Adrenal gland (tissue), 5 donors: ENCODE measurements around the gene PRSS56.

Experiments used
- POLR2A ChIP-seq, 2 donors: fragments of 450-650 bp; IDR thresholded peaks; one replicate each; pipeline ENCODE4 v1.6.1; 2017; ENCODE audit warnings: antibody characterized with exemption in 2 of 2, mild to moderate bottlenecking in 2 of 2, moderate library complexity in 1 of 2
- TF ChIP-seq, protein P1 (sequence below), 6 experiments: fragments of 450-650 bp in 4 of 6; fragments of 200-600 bp in 2 of 6; sonication (generic) in 1 of 6; IDR thresholded peaks; 1 replicate in 5 of 6; 2 replicates in 1 of 6; pipeline versions ENCODE4 v1.5.1 to v1.8.0; 2016 to 2021; ENCODE audit warnings: antibody characterized with exemption in 6 of 6, mild to moderate bottlenecking in 2 of 6, moderate library complexity in 1 of 6
- donor health status: DM: no; HTN: no; CAD: no.

DNA sequence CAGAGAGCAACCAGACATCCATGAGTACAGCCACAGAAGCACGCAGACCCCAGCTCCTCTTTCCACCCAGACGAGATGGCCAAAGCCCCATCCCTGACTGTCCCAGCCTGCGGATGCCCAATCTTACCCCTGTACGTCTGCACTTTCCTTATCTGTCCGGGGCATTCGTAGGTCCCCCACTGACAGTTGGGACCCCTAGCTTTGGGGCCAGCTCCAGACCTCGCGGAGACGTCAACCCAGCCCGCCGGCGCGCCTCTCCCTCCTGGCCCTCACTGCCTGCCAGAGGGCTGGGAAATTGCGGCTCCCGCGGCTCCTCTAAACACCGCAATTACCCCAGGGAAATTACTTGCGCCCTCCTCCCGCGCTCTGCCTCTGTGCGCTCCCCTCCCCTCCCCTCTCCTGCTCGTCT lies 34.8 kb upstream of the PRSS56 start:
- TF ChIP-seq, protein P1, sequence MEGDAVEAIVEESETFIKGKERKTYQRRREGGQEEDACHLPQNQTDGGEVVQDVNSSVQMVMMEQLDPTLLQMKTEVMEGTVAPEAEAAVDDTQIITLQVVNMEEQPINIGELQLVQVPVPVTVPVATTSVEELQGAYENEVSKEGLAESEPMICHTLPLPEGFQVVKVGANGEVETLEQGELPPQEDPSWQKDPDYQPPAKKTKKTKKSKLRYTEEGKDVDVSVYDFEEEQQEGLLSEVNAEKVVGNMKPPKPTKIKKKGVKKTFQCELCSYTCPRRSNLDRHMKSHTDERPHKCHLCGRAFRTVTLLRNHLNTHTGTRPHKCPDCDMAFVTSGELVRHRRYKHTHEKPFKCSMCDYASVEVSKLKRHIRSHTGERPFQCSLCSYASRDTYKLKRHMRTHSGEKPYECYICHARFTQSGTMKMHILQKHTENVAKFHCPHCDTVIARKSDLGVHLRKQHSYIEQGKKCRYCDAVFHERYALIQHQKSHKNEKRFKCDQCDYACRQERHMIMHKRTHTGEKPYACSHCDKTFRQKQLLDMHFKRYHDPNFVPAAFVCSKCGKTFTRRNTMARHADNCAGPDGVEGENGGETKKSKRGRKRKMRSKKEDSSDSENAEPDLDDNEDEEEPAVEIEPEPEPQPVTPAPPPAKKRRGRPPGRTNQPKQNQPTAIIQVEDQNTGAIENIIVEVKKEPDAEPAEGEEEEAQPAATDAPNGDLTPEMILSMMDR (IDR thresholded peaks at IDR 0.05), result no peak
- TF ChIP-seq POLR2A (IDR thresholded peaks at IDR 0.05), result no peak
